H1 (cell line): ENCODE data around the gene IL12RB2. TPM values are rescaled to one million over a fixed set of nuclear protein-coding genes. Genes with fewer than 3 reads are reported as not detected.

Source experiments
- CTCF ChIA-PET: fragments of 300-600 bp; sonication (Branson Sonifier 250); formaldehyde crosslinking; loops from one replicate; lab custom pipeline; 2021; ENCODE audit not compliant: partially characterized antibody; lab: Charles Lee
- POLR2A ChIA-PET: fragments of 300-600 bp; sonication (Branson Sonifier 250); formaldehyde crosslinking; loops from one replicate; lab custom pipeline; 2021; ENCODE audit warnings: inconsistent platforms; ENCODE audit not compliant: partially characterized antibody; lab: Charles Lee
- DNase-seq, 2 experiments: peaks; one replicate each; pipeline versions ENCODE4 v3.0.0 to v3.0.0-alpha.2; 2010 to 2022; ENCODE audit warnings: low spot score in 2 of 2, low read depth in 1 of 2, mixed read lengths in 1 of 2
- FAIRE-seq: peaks from 2 replicates; lab custom pipeline; 2011; peaks lifted over from hg19 to GRCh38; lab: Jason Lieb, UNC
- H2AFZ ChIP-seq: 2 replicates; pipeline ENCODE4 v1.8.1; 2012; ENCODE audit warnings: low read length, inconsistent platforms
- H2AK5ac ChIP-seq: 2 replicates; pipeline ENCODE4 v1.6.1; 2013; ENCODE audit warnings: low read depth, low read length
- H2BK120ac ChIP-seq: replicated peaks from 2 replicates; pipeline ENCODE3; 2013; ENCODE audit warnings: low read depth, low read length, inconsistent platforms
- H2BK12ac ChIP-seq: 2 replicates; pipeline ENCODE4 v1.6.1; 2013; ENCODE audit warnings: low read depth, low read length
- H2BK15ac ChIP-seq: 2 replicates; pipeline ENCODE4 v1.6.1; 2013; ENCODE audit warnings: low read length
- H2BK20ac ChIP-seq: 2 replicates; pipeline ENCODE4 v1.6.1; 2013; ENCODE audit warnings: low read length
- H2BK5ac ChIP-seq: 2 replicates; pipeline ENCODE4 v1.6.1; 2013; ENCODE audit warnings: low read depth, low read length
- H3K14ac ChIP-seq: 2 replicates; pipeline ENCODE4 v1.6.1; 2013; ENCODE audit warnings: inconsistent platforms; ENCODE audit not compliant: insufficient read length
- H3K18ac ChIP-seq: 2 replicates; pipeline ENCODE4 v1.6.1; 2013; ENCODE audit warnings: low read length; ENCODE audit errors: extremely low read depth
- H3K23ac ChIP-seq: 2 replicates; pipeline ENCODE4 v1.6.1; 2013; ENCODE audit warnings: inconsistent platforms; ENCODE audit not compliant: insufficient read length
- H3K23me2 ChIP-seq: 2 replicates; pipeline ENCODE4 v1.6.1; 2013; ENCODE audit warnings: low read depth, low read length
- H3K27ac ChIP-seq: 2 replicates; pipeline ENCODE4 v1.6.1; 2011; ENCODE audit warnings: low read depth, low read length, inconsistent platforms
- H3K27me3 ChIP-seq, 4 experiments: replicated peaks in 1 of 4; 1 replicate in 1 of 4; 2 replicates in 3 of 4; pipeline versions ENCODE4 v1.6.1 to v1.8.1; 2011 to 2013; ENCODE audit warnings: low read length in 3 of 4, mild to moderate bottlenecking in 3 of 4, inconsistent platforms in 2 of 4, mixed read lengths in 2 of 4, moderate library complexity in 1 of 4; ENCODE audit not compliant: control insufficient read depth in 3 of 4, insufficient read depth in 3 of 4; ENCODE audit errors: extremely low read depth in 1 of 4
- H3K36me3 ChIP-seq, 4 experiments: 2 replicates each; pipeline versions ENCODE4 v1.6.1 to v1.8.1; 2011 to 2013; ENCODE audit warnings: mild to moderate bottlenecking in 4 of 4, low read length in 3 of 4, moderate library complexity in 2 of 4, control low read depth in 1 of 4, inconsistent platforms in 1 of 4; ENCODE audit not compliant: insufficient read depth in 4 of 4, control insufficient read depth in 2 of 4
- H3K4ac ChIP-seq: replicated peaks from 2 replicates; pipeline ENCODE3; 2013; ENCODE audit warnings: low read length, low read depth, mixed read lengths, inconsistent platforms; ENCODE audit not compliant: insufficient read length
- H3K4me1 ChIP-seq, 4 experiments: replicated peaks in 1 of 4; 1 replicate in 1 of 4; 2 replicates in 3 of 4; pipeline versions ENCODE4 v1.6.1 to v1.8.1; 2011 to 2013; ENCODE audit warnings: low read length in 3 of 4, inconsistent platforms in 2 of 4, mixed read lengths in 1 of 4; ENCODE audit not compliant: insufficient read depth in 4 of 4, control insufficient read depth in 3 of 4
- H3K4me2 ChIP-seq, 2 experiments: 2 replicates each; pipeline versions ENCODE4 v1.6.1 to v1.8.1; 2011 to 2013; ENCODE audit warnings: low read depth in 2 of 2, low read length in 2 of 2, control low read depth in 1 of 2, inconsistent platforms in 1 of 2, mild to moderate bottlenecking in 1 of 2; ENCODE audit not compliant: insufficient read depth in 1 of 2
- H3K4me3 ChIP-seq, 4 experiments: fragments of 200-600, 300-600 bp in 1 of 4; sonication (generic), shearing (Covaris generic), sonication (Bioruptor Twin) in 1 of 4; 2 replicates each; pipeline versions ENCODE4 v1.5.1 to v1.8.1; 2011 to 2016; ENCODE audit warnings: low read length in 4 of 4, low read depth in 3 of 4, control low read depth in 2 of 4, inconsistent platforms in 2 of 4, mild to moderate bottlenecking in 2 of 4, mixed read lengths in 1 of 4, moderate library complexity in 1 of 4; ENCODE audit not compliant: insufficient read depth in 2 of 4; ENCODE audit errors: extremely low read depth in 1 of 4
- H3K56ac ChIP-seq: replicated peaks from 2 replicates; pipeline ENCODE3; 2013; ENCODE audit warnings: low read depth, mild to moderate bottlenecking, mixed read lengths, low read length, inconsistent platforms; ENCODE audit not compliant: insufficient read length
- H3K79me1 ChIP-seq: 2 replicates; pipeline ENCODE4 v1.6.1; 2013; ENCODE audit warnings: low read depth, low read length, control low read depth
- H3K79me2 ChIP-seq, 2 experiments: 2 replicates each; pipeline versions ENCODE4 v1.6.1 to v1.8.1; 2012 to 2013; ENCODE audit warnings: low read length in 2 of 2, mild to moderate bottlenecking in 2 of 2, inconsistent platforms in 1 of 2; ENCODE audit not compliant: insufficient read depth in 2 of 2, control insufficient read depth in 1 of 2
- H3K9ac ChIP-seq, 4 experiments: replicated peaks in 1 of 4; 1 replicate in 1 of 4; 2 replicates in 3 of 4; pipeline versions ENCODE4 v1.6.1 to v1.8.1; 2011 to 2013; ENCODE audit warnings: low read depth in 3 of 4, low read length in 3 of 4, control low read depth in 2 of 4, mild to moderate bottlenecking in 2 of 4, moderate library complexity in 2 of 4, inconsistent platforms in 1 of 4; ENCODE audit errors: extremely low read depth in 1 of 4
- H3K9me3 ChIP-seq, 2 experiments: 2 replicates each; pipeline versions ENCODE4 v1.6.1 to v1.8.1; 2012 to 2013; ENCODE audit warnings: mild to moderate bottlenecking in 2 of 2, moderate library complexity in 2 of 2, control low read depth in 1 of 2, inconsistent platforms in 1 of 2, low read depth in 1 of 2, low read length in 1 of 2, mixed read lengths in 1 of 2; ENCODE audit not compliant: insufficient read depth in 2 of 2
- H4K20me1 ChIP-seq, 2 experiments: replicated peaks in 1 of 2; 2 replicates each; pipeline versions ENCODE3 to v1.8.1; 2011 to 2013; ENCODE audit warnings: inconsistent platforms in 2 of 2, low read length in 2 of 2, mild to moderate bottlenecking in 1 of 2; ENCODE audit not compliant: insufficient read depth in 2 of 2, control insufficient read depth in 1 of 2
- H4K5ac ChIP-seq: 2 replicates; pipeline ENCODE4 v1.6.1; 2013; ENCODE audit warnings: low read length, low read depth, mixed read lengths, inconsistent platforms; ENCODE audit not compliant: insufficient read length
- H4K8ac ChIP-seq: 2 replicates; pipeline ENCODE4 v1.8.0; 2013; ENCODE audit warnings: mild to moderate bottlenecking, moderate library complexity, low read length, inconsistent platforms; ENCODE audit not compliant: insufficient read depth; ENCODE audit errors: extremely low read depth
- H4K91ac ChIP-seq: replicated peaks from 2 replicates; pipeline ENCODE3; 2013; ENCODE audit warnings: low read length, mixed read lengths, inconsistent platforms; ENCODE audit not compliant: insufficient read length
- CEBPB ChIP-seq: IDR thresholded peaks from 2 replicates; pipeline ENCODE4 v1.6.1; 2012; ENCODE audit warnings: low read depth, low read length
- EP300 ChIP-seq, 2 experiments: IDR thresholded peaks; 1 replicate in 1 of 2; 2 replicates in 1 of 2; pipeline ENCODE4 v1.6.1; 2011 to 2012; ENCODE audit warnings: low read depth in 2 of 2, low read length in 2 of 2, mild to moderate bottlenecking in 2 of 2, borderline replicate concordance in 1 of 2, inconsistent platforms in 1 of 2, moderate library complexity in 1 of 2
- GABPA ChIP-seq: IDR thresholded peaks from 2 replicates; pipeline ENCODE4 v1.6.1; 2011; ENCODE audit warnings: mild to moderate bottlenecking, low read length, moderate library complexity, borderline replicate concordance; ENCODE audit not compliant: insufficient read depth
- SP4 ChIP-seq: IDR thresholded peaks from 2 replicates; pipeline ENCODE4 v1.6.1; 2012; ENCODE audit warnings: low read length, inconsistent platforms
- USF2 ChIP-seq: IDR thresholded peaks from 2 replicates; pipeline ENCODE4 v1.6.1; 2011; ENCODE audit warnings: low read length, improper control_type of control experiment
- YY1 ChIP-seq: IDR thresholded peaks from 2 replicates; pipeline ENCODE4 v1.6.1; 2011; ENCODE audit warnings: low read depth, mild to moderate bottlenecking, low read length
- WGBS, 2 experiments: shearing (Covaris generic) in 1 of 2; methylation state at CpG; one replicate each; pipeline versions ENCODE4 v1.1.6 to v1.1.7; 2013 to 2015; ENCODE audit warnings: low lambda C conversion rate in 2 of 2, mixed read lengths in 2 of 2, inconsistent platforms in 1 of 2, low coverage in 1 of 2, missing lambda C conversion rate in 1 of 2; ENCODE audit not compliant: insufficient replicate concordance in 2 of 2, insufficient coverage in 1 of 2, insufficient read length in 1 of 2; ENCODE audit errors: extremely low coverage in 1 of 2, missing lambda C conversion rate in 1 of 2; 5-methylcytosine and 5-hydroxymethylcytosine counted together
- polyA plus RNA-seq, 7 experiments: library from polyadenylated mRNA; depleted of rRNA in 3 of 7; stranded (reverse) in 5 of 7; unstranded in 2 of 7; fragments of >200 nt in 5 of 7; fragments of 200-250 nt in 2 of 7; gene quantifications; 1 replicate in 5 of 7; 2 replicates in 1 of 7; 4 replicates in 1 of 7; pipeline versions ENCODE4 v1.2.1 to v1.2.3, GENCODE V29; 2011 to 2013; ENCODE audit warnings: missing spikeins in 2 of 7, mixed read lengths in 2 of 7
- total RNA-seq: library from RNA; stranded (reverse); fragmentation: NEBNext Ultra II Directional; extraction: Animal tissue kit (Norgen Biotek cat#: 25700); gene quantifications from 2 replicates; pipeline ENCODE4 v1.2.1, GENCODE V29; 2021

Gene IL12RB2
- total and polyA plus RNA-seq, 2 of the 8 experiments (the other 6 are each of a cell fraction or from before 2014, with no cell fraction given), result 1.4 TPM

- ChIA-PET CTCF (interaction anchor here (2.4 kb wide), 1 partner anchor 99 kb away, joined by 10 read pairs; no protein-coding TSS in a partner anchor), POLR2A (no interaction called here)
- no peak overlapping the region for H4K91ac ChIP-seq
- 88% methylated on average over 2 of the region's 2 CpGs; no CpG with 5 or more reads in 1 of the 2 experiments for WGBS, 2 experiments
- no peak overlapping the region for H3K56ac ChIP-seq
- peaks cover 0 to 10% (median 7%) of the 10 kb centered on the region in 4 experiments; a peak in 6 of 7 replicates for H3K27me3 ChIP-seq
- H3K27ac ChIP-seq, result no peak overlapping the region
- no peaks in the 10 kb centered on the region; the same call in 1 of the 2 replicates for H3K23me2 ChIP-seq
- H2AFZ ChIP-seq, result no peak overlapping the region
- H2BK5ac ChIP-seq, result no peak overlapping the region
- TF ChIP-seq GABPA (no peak), USF2 (no peak), CEBPB (no peak), SP4 (no peak), YY1 (no peak), EP300 (IDR thresholded peaks at IDR 0.05; ENCODE audit: borderline replicate concordance in 1 of 2, low read depth in 2 of 2, low read length in 2 of 2) (no peak)
- H2BK120ac ChIP-seq, result no peak overlapping the region
- no peak overlapping the region for H3K18ac ChIP-seq
- H3K4ac ChIP-seq, result no peak overlapping the region
- H2BK20ac ChIP-seq, result no peak overlapping the region
- no peak overlapping the region for H4K5ac ChIP-seq
- no peak overlapping the region for H2BK12ac ChIP-seq
- H3K9ac ChIP-seq, result no peak overlapping the region
- no peaks in the 10 kb centered on the region for H3K36me3 ChIP-seq
- no peak overlapping the region for H2AK5ac ChIP-seq
- no peak overlapping the region for H4K8ac ChIP-seq
- H3K79me1 ChIP-seq, result no peaks in the 10 kb centered on the region
- no peak for DNase-seq
- no peak overlapping the region for H2BK15ac ChIP-seq
- peaks cover 0 to 3% (median 0%) of the 10 kb centered on the region in 4 experiments; a peak in 1 of 7 replicates for H3K4me1 ChIP-seq
- H3K4me3 ChIP-seq, result no peak overlapping the region
- FAIRE-seq, result no peak
- no peak overlapping the region for H3K4me2 ChIP-seq
- no peak overlapping the region for H3K14ac ChIP-seq
- H4K20me1 ChIP-seq, result no peaks in the 10 kb centered on the region
- H3K9me3 ChIP-seq, result no peaks in the 10 kb centered on the region
- H3K79me2 ChIP-seq, result no peaks in the 10 kb centered on the region
- no peak overlapping the region for H3K23ac ChIP-seq
Observed at GRCh38 chr1:67312615-67313014, 4.9 kb downstream of the IL12RB2 start.
